GM10266 (cell line): Measurements from ENCODE around the gene CCDC57.

Experiments
- DNase-seq: peaks from one replicate; pipeline ENCODE4 v3.0.0; 2012; ENCODE audit errors: extremely low spot score
- CTCF ChIP-seq: IDR thresholded peaks from 2 replicates; pipeline ENCODE4 v1.5.1; 2012; ENCODE audit warnings: mild to moderate bottlenecking, low read depth; ENCODE audit not compliant: control insufficient read depth, insufficient read depth; ENCODE audit errors: missing control alignments

Gene CCDC57

GRCh38 chr17:82205720-82206508 is 6.7 kb downstream of the CCDC57 start:
- peak; percentile 86 for DNase-seq
- peak; percentile 88 for TF ChIP-seq CTCF

- DNase-seq, result no peak
- no peak for TF ChIP-seq CTCF
Measured at GRCh38 chr17:82204831-82205719, 7.6 kb downstream of the CCDC57 start.

- TF ChIP-seq CTCF, result no peak
- DNase-seq, result no peak
Measured at GRCh38 chr17:82203920-82204319, 8.7 kb downstream of the CCDC57 start.

- DNase-seq, result no peak
- TF ChIP-seq CTCF, result no peak
Measured at GRCh38 chr17:82202981-82203380, 9.7 kb downstream of the CCDC57 start.

GRCh38 chr17:82201498-82201910 is 11.1 kb downstream of the CCDC57 start:
- no peak for TF ChIP-seq CTCF

GRCh38 chr17:82200743-82201497 is 11.7 kb downstream of the CCDC57 start:
- DNase-seq, result no peak
- TF ChIP-seq CTCF, result no peak

More at GRCh38 chr17:82201498-82201910, 11.1 kb downstream of the CCDC57 start:
- DNase-seq, result no peak

GRCh38 chr17:82200135-82200534 is 12.5 kb downstream of the CCDC57 start:
- DNase-seq, result no peak
- TF ChIP-seq CTCF, result no peak
